Urinary bladder (tissue), 4 donors: ENCODE data around the gene ARFGAP2. TPM values are rescaled to one million over a fixed set of nuclear protein-coding genes. Genes with fewer than 3 reads are reported as not detected.

Experiments used
- DNase-seq: peaks from one replicate; pipeline ENCODE4 v3.0.0-alpha.2; 2015; ENCODE audit errors: extremely low spot score
- H3K27ac ChIP-seq: one replicate; pipeline ENCODE4 v1.5.1; 2013; ENCODE audit warnings: low read depth, mild to moderate bottlenecking, moderate library complexity
- H3K36me3 ChIP-seq: one replicate; pipeline ENCODE4 v1.6.1; 2013; ENCODE audit warnings: mild to moderate bottlenecking, moderate library complexity; ENCODE audit not compliant: insufficient read depth
- H3K4me1 ChIP-seq: one replicate; pipeline ENCODE4 v1.6.1; 2013; ENCODE audit warnings: mild to moderate bottlenecking, moderate library complexity; ENCODE audit not compliant: insufficient read depth
- H3K4me3 ChIP-seq: one replicate; pipeline ENCODE4 v1.5.1; 2013; ENCODE audit warnings: low read depth, low read length
- WGBS: extraction: QIAGEN DNeasy Blood & Tissue Kit; methylation state at CpG from one replicate; pipeline ENCODE4 v1.1.7; 2013; 5-methylcytosine and 5-hydroxymethylcytosine counted together
- polyA plus RNA-seq: library from polyadenylated mRNA; stranded (reverse); fragments of 200-250 nt; gene quantifications from one replicate; pipeline ENCODE4 v1.2.3, GENCODE V29; 2013
- total RNA-seq: library from RNA; depleted of rRNA; stranded (reverse); fragments of >200 nt; gene quantifications from one replicate; pipeline ENCODE4 v1.2.3, GENCODE V29; 2014
- donor health status: healthy with polysubstance abuse.
- donor health status: healthy.

The ARFGAP2 gene
- total and polyA plus RNA-seq, 2 donors, result 77.1 to 81.8 TPM

DNA sequence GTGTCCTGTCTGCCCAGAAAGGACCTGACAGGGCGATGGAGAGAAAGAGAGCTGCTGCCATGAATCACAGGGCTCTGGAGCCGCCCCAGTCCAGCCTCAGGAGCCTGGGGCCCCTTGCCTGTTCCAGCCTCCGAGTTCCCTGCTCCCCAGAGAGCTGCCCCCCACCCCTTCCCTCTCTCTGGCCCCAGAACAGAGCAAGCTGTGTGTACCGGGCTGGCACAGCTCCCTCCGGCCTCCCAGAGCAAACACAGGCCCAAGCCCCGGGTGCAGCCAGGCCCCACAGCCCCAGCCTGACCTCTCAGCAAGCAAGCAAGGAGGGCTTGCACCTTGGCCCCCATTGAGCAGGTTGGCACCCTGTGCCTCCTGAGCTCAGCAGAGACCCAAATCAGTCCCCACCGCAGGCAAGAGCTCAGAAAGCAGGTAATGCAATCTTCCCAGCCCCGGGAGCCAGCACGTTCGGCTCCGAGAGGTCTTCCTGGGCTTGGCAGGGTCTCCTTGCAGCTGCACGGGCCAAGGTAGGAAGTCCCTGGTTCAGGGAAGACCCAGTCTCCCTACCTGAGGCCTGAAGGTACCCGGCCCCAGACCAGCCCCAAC is 8.1 kb upstream of the ARFGAP2 start:
- Histone ChIP-seq H3K4me1 (no peaks in the 10 kb centered on the region), H3K27ac (no peak overlapping the region), H3K4me3 (peak overlapping the region; percentile 70), H3K36me3 (no peaks in the 10 kb centered on the region)
- WGBS, result 34% methylated on average over 13 of the region's 13 CpGs
- DNase-seq, result no peak

DNA sequence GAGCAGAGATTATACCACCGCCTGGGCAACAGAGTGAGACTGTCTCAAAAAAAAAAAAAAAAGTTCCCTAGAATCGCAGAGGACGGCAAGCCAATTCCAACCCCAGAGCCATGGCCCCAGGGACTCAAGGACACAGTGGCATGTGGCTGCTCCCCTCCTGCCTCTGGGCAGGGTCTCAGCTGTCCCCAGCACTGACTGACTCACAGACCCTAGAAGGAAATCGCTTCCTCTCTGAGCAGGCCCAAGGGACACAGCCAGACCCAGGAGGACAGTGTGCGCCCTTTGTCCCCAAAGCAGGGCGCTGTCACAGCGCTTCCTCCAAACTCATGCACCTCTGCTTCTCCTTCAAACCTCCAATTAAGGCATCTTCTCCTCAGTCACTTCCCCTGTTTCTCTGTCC is 7.3 kb upstream of the ARFGAP2 start:
- Histone ChIP-seq H3K4me3 (no peak overlapping the region), H3K36me3 (no peaks in the 10 kb centered on the region), H3K4me1 (no peaks in the 10 kb centered on the region), H3K27ac (no peak overlapping the region)
- WGBS, result 95% methylated on average over 7 of the region's 7 CpGs
- no peak for DNase-seq

DNA sequence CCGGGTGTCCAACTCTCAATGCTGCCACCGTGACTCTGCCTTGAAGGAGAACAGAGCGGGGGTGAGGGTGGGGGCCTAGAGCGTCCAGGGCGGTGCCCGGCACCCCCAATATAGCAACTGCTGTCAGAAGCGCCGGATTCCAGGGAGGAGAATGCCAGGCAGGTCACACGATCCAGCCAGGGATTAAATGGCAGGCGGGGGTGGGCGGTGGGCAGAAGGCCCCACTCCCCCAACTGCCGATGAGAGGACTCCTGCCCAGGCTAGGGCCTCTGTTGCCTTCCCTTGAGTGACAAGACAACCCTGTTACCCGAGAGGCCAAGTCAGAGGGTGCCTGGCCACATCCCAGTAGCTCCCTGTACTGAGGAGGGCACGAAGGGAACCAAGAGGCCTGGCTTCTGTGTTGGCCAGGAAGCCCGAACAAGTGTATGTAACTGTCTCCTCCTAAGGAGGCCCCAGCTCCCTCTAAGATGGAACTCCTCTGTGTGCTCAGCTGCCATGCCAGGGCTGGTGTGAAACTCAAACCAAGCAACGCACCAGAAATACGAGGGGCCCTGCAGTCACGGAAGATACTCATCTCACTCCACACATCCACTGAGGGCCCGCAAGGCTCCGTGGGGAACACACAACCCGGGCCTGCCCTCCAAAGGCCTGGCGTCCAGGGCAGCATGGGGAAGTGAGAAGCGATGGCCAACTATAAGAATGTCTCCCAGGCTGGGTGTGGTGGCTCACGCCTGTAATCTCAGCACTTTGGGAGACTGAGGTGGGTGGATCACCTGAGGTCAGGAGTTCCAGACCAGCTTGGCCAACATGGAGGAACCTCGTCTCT is 6.6 kb upstream of the ARFGAP2 start:
- Histone ChIP-seq H3K27ac (no peak overlapping the region), H3K36me3 (no peaks in the 10 kb centered on the region), H3K4me1 (no peaks in the 10 kb centered on the region), H3K4me3 (no peak overlapping the region)
- no peak for DNase-seq
- WGBS, result 89% methylated on average over 25 of the region's 25 CpGs

DNA sequence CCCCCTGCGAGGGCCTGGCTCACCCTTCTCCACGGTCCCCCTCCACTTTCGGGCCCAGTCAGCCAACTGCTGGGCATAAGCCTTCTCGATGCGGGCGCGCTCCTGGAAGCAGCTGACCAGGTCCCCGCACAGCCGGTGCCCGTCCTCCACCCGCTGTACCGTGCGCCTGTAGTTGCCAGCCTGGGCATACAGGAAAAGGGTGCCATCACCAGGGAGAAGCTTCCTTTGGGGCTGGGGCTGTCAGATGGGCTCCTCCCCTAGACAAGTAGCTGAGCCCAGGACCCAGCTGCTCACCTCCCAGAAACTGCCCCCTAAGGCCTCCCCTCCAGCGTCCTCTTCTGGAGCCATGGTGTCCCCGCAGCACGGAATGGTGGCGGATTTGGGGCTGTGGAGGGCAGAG is 5.7 kb upstream of the ARFGAP2 start:
- no peak for DNase-seq
- Histone ChIP-seq H3K4me3 (no peak overlapping the region), H3K36me3 (no peaks in the 10 kb centered on the region), H3K4me1 (no peaks in the 10 kb centered on the region), H3K27ac (no peak overlapping the region)
- 95% methylated on average over 17 of the region's 17 CpGs for WGBS

DNA sequence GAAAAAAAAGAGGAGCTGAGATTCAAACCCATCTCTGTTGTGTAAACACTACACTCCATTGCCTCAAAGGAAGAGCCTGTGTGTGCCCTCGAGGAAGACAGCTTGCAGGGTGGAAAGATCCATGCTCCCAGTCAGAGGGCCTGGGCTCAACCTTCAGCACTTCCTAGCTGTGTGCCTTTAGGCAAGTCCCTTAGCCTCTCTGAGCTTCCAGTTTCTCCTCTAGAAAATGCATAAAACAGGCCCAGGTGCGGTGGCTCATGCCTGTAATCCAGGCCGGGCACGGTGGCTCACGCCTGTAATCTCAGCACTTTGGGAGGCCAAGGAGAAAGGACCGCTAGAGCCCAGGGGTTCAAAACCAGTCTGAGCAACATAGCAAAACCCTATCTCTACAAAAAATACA is 4.6 kb upstream of the ARFGAP2 start:
- WGBS, result 91% methylated on average over 6 of the region's 6 CpGs
- Histone ChIP-seq H3K36me3 (no peaks in the 10 kb centered on the region), H3K27ac (no peak overlapping the region), H3K4me3 (no peak overlapping the region), H3K4me1 (no peaks in the 10 kb centered on the region)
- no peak for DNase-seq

DNA sequence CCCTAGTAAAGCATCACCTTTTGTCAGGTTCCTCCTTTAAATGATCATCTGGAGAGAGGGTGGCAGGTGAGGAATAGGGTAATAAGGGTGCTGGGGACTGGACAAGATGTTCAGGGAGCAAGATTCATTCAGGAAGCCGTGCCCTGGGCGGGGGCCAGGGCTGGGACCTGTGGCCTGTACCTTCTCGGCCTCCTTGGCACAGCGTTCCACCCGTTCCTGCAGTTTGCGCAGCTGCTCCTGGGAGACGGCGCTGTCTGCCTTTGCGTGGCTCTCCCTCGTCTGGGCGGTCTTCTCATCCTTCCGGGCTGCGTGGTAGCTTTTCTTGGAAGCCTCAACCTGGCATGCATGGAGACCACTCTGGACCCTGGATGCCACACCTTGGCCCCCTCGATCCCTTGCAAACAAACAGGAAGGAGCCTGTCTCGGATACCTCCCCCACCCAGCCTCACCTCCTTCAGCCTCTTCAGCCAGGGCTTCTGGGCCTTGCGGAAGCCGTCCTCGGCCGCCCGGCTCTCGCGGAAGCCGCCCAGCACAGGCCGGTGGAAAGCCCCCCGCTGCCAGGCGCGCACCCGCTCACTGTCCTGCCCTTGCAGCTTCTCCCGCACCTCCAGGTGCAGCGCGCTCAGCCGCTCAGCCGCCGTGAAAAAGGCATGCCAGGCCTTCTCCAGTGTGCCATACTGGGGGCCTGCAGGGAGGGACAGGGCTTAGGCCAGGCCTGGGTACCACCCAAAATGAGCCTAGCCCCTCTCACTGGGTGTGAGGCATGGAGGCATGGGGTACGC is 3.5 kb upstream of the ARFGAP2 start:
- Histone ChIP-seq H3K27ac (no peak overlapping the region), H3K4me3 (no peak overlapping the region), H3K4me1 (no peaks in the 10 kb centered on the region), H3K36me3 (no peaks in the 10 kb centered on the region)
- no peak for DNase-seq
- 94% methylated on average over 35 of the region's 35 CpGs for WGBS

DNA sequence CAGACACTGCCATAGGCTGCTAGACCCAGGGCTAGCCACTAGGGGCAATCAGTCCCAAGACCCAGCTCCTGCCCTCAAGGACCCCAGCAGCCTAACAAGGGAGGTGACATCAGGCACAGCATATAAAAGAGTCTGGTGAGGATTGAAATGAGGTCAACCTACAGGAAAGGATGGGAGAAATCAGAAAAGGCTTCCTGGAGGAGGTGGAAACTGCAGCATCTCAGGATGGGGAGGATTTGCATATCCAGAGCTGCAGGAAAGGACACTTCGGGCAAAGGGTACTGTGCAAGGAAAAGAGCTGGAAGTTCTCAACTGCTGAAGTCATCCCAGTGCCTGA is 2.9 kb upstream of the ARFGAP2 start:
- no peak overlapping the region for H3K4me3 ChIP-seq
- H3K4me1 ChIP-seq, result no peaks in the 10 kb centered on the region
- 98% methylated on average over 1 of the region's 1 CpG for WGBS
- H3K36me3 ChIP-seq, result no peaks in the 10 kb centered on the region
- no peak overlapping the region for H3K27ac ChIP-seq
- DNase-seq, result no peak

DNA sequence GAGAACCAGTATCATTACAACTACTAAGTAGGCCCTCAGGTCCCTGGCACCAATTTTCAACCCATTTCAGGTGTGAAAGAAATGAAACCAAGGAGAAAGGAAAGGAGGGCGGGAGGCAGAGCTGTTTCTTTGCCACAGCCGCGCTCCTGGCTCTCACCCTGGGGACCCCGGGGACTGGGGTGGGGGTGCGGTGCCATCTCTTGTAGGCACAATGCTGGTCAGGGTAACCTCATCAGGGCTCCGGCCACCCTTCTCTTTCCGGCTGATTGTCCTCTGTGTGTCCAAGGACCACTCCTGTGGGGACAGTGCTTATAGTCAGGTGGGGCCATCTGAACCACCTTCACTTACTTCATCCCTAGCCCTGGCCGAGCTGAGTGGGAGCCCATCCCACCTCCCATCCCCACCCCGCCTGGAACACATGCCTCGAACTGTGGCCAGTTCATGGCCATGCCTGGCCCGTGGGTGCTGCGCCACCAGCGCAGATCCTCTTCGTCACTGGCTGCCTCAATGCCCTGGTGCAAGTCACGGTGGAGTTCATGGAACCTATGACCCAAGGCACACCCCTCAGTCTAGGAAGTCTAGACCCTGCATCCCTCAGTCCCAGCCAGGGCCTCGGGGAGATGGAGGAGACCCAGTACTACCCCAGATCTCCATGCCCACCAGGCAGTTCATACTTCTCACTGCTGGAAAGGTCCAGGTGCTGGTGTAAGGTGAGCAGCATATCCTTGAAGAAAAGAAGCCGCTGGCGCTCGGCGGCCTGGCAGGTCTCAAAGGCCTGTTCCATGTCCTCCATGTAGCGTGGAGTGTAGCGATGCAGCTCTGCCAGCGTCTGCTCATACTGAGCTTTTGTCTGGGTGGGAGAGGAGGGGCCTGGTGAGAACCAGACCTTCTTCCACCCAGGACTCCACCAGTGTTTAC is 2.3 kb upstream of the ARFGAP2 start:
- DNase-seq, result no peak
- H3K4me1 ChIP-seq, result no peaks in the 10 kb centered on the region
- no peak overlapping the region for H3K4me3 ChIP-seq
- 93% methylated on average over 23 of the region's 23 CpGs for WGBS
- H3K27ac ChIP-seq, result no peak overlapping the region
- H3K36me3 ChIP-seq, result no peaks in the 10 kb centered on the region

DNA sequence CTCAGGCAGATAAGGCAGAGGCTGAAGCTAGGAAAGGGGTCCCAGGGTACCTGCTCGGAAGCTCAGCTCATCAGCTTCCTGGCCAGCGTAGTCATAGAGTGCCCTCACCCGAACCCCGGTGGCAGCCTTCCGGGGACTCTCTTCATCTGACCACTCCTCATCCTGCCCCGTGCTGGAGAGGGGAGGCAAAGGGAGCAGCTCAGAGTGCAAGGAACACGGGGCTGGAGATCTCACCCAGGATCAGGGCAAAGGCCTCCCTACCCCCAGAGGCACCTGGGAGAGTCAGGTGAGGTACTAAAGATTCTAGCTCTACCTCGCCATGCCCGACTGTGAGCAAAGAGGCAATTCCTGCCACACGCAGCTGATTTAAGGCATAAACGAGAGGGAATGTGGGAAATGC is 1.6 kb upstream of the ARFGAP2 start:
- Histone ChIP-seq H3K4me1 (no peaks in the 10 kb centered on the region), H3K27ac (no peak overlapping the region), H3K4me3 (no peak overlapping the region), H3K36me3 (peaks cover 2% of the 10 kb centered on the region)
- DNase-seq, result no peak
- 91% methylated on average over 11 of the region's 11 CpGs for WGBS

DNA sequence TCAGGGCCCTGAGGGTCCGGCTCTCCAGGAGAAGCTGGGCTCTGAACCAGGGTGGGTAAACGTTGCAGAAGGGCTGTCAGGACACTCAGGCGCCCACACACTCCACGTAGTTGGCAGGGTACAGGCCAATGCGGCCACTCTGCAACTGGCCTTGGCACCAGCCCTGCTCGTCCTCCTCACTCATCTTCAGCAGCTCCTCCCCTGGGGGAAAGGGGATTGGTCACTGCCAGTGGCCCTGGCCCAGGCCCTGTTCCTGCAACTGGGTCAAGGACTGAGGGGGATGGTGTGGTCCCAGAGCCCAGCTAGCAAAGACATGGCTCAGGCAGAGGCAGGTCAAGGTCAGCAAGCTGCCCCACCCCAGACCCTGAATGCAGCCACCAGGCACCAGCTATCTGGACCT is 1.2 kb upstream of the ARFGAP2 start:
- no peak for DNase-seq
- H3K4me1 ChIP-seq, result no peaks in the 10 kb centered on the region
- WGBS, result 62% methylated on average over 6 of the region's 6 CpGs

DNA sequence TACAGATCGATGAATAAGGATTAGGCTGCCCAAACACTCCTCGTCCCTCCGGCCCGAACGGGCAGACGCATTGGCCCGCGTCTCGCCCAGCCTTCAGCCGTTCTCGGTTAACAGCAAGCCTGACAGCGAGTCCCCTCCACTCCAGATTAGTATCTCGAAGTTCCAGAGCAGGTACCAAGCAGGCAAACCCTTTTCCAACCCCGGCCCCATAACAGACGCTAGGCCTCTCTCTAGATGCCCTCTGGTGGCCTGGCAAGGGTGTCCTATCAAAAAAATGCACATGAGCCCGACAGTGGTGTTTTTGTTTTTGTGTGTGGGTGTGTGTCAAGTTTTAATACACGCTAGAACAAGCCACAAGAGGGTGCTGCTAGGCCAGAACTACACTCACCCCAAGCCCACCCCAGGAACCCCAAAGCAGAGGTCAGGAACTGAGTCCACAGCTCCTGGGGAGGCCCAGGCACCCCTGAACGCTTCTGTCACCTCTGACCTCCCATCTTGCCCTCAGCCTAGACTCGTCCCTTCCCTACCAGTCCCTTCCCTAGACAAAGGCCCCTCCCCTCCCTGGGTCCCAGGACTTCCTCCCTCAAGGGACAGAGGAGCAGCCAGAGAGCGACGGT is 658 bp upstream of the ARFGAP2 start:
- Histone ChIP-seq H3K27ac (peak overlapping the region; percentile 97), H3K36me3 (peaks cover 2% of the 10 kb centered on the region), H3K4me1 (no peaks in the 10 kb centered on the region), H3K4me3 (peak overlapping the region; percentile 49)
- 4% methylated on average over 21 of the region's 21 CpGs for WGBS
- DNase-seq, result peak; percentile 74

More for the DNA sequence above, 1.2 kb upstream of the ARFGAP2 start:
- H3K4me3 ChIP-seq, result no peak overlapping the region
- H3K36me3 ChIP-seq, result peaks cover 2% of the 10 kb centered on the region
- H3K27ac ChIP-seq, result peak overlapping the region; percentile 97

DNA sequence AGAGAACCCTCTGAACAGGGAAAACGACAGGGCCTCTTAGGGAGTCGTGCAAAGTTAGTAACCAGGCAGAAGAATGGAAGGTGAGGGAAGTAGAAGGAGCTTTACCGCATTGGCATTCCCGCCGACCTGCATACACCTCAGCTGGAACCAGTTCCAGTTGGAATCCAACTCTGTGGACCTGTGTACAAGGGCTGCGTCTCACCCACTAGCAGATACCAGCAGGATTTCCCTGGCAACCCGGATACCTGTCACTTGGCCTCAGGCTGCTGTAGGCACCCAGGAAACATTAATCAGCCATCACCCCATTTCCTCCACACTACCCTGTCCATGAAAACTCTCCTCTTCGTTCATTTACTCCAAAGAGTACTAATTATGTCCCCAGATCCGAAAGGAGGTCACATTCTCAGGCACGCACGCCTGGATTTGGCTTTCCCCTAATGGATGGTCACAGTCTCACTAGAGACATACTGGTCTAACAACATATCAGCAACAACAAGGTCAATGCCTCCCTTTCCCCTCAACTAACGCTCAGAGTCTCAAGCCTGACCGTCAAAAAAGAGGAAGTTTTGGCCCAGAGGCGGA is 842 bp downstream of the ARFGAP2 start:
- no peak for DNase-seq

More for the DNA sequence above, 842 bp downstream of the ARFGAP2 start:
- Histone ChIP-seq H3K36me3 (peaks cover 2% of the 10 kb centered on the region), H3K4me3 (peak overlapping the region; percentile 83), H3K4me1 (no peaks in the 10 kb centered on the region), H3K27ac (no peak overlapping the region)
- WGBS, result 35% methylated on average over 14 of the region's 14 CpGs
